ENCODE measurements around the gene TRIM58.

TRIM58 gene

DNA sequence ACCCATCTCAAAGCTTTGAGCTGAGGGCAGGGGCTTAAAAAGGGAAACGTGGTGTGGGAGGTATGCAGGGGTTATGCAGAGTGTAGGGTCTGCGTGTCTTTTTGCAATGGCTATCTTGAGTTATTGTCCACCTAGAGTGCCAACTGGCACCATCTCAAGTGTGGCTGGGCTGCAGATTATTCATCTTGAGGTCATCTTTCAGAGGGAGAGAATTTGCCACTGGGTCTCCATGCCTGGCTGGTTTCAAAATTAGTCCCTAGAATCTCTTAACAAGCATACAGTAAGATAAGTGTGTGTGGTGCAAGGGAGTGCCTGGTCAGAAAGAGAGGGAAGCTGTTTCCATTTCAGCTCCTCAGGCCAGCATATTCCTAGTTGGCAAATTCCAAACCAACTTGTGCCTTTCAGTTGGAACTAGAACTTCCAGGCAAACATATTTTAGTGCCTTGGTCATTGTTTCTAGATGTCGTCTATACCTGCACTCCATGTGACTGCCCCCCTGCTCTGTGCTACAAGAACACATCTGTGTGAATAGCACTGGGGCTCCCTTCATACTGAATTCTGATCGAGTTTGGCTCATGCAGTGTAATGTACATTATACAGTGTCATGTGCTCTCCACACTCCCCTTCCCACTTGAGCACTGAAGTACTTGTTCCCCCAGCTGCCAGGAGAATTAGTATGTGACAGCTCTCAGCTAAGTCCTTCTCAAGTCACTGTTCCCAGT lies 58.1 kb downstream of the TRIM58 start:
- TF ChIP-seq, protein P1, sequence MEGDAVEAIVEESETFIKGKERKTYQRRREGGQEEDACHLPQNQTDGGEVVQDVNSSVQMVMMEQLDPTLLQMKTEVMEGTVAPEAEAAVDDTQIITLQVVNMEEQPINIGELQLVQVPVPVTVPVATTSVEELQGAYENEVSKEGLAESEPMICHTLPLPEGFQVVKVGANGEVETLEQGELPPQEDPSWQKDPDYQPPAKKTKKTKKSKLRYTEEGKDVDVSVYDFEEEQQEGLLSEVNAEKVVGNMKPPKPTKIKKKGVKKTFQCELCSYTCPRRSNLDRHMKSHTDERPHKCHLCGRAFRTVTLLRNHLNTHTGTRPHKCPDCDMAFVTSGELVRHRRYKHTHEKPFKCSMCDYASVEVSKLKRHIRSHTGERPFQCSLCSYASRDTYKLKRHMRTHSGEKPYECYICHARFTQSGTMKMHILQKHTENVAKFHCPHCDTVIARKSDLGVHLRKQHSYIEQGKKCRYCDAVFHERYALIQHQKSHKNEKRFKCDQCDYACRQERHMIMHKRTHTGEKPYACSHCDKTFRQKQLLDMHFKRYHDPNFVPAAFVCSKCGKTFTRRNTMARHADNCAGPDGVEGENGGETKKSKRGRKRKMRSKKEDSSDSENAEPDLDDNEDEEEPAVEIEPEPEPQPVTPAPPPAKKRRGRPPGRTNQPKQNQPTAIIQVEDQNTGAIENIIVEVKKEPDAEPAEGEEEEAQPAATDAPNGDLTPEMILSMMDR (IDR thresholded peaks at IDR 0.05; ENCODE audit: borderline replicate concordance, control extremely low read depth, extremely low read depth, insufficient read depth, missing control alignments), result no peak
- DNase-seq (ENCODE audit: low spot score), result no peak
- in situ Hi-C loops (cut with MboI; ENCODE audit: low sequenced_read_pairs, unreplicated experiment), result no loop called here

DNA sequence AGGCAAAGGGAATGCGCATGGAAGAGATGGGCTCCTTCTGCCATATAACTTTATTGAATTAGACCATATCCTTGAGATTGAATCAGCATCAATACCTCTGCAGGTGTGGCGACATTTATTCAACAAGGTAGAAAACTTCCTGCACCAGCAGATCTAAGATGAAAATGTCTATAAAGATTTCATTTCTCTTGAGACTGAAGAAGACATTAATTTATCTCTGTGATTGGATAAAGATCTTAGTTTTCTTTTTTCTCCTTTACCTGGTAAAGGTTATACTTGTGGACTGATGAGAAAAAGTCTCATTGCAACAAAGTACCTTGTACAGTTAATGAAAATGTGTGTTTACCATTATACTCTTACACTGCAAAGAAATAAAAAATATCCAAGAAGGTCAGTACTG lies 63.0 kb downstream of the TRIM58 start, which contains the start of gene OR2T8:
Gene OR2T8 (plus strand): TSS at position 301 of the 400 bp plus-strand sequence. CDS start 766 bp downstream, outside the sequence.
- DNase-seq (ENCODE audit: low spot score), result no peak
- TF ChIP-seq, protein P1 (IDR thresholded peaks at IDR 0.05; ENCODE audit: borderline replicate concordance, control extremely low read depth, extremely low read depth, insufficient read depth, missing control alignments), result no peak
- in situ Hi-C loops (cut with MboI; ENCODE audit: low sequenced_read_pairs, unreplicated experiment), result no loop called here

DNA sequence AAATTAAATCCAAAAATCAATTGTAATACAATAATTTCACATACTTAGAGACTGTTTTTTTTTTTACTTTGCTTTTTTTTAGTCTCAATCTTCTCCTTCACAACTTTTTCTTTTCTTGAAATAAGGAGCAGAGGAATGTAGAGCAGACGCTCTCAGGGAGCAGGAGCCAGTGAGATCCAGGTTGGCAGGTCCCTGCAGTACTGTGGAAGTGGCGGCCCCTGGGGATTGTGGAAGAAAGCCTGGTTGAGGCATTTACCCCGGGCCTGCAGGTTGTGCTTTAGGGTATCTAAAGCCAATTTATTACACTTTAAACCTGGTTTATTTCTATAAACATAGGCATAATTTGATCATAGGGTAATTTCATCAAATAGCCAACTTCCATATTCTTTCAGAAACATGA lies 67.0 kb downstream of the TRIM58 start:
- no peak for DNase-seq (ENCODE audit: low spot score)
- in situ Hi-C loops (cut with MboI; ENCODE audit: low sequenced_read_pairs, unreplicated experiment), result no loop called here
- TF ChIP-seq, protein P1 (IDR thresholded peaks at IDR 0.05; ENCODE audit: borderline replicate concordance, control extremely low read depth, extremely low read depth, insufficient read depth, missing control alignments), result no peak

DNA sequence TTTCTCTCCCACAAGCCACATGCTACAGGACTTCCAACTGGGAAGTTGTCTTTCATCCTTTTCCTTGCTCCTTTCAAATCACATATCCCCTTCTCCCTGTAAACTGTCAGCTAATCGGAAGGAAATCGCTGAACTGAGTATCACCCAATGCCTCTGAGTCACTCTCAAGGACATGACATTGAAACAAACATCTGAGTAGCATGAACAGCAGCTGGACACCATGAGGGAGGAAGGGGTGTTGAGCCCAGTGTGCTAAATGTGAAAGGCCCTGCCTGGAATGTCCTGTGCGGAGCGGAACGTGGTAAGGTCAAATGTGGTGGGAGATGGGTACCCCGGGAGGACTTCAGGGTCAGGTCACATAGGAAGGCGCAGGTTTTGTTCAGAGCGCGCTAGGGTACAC lies 67.9 kb downstream of the TRIM58 start, which contains the start of gene OR2AJ1:
Gene OR2AJ1 (plus strand): TSS at position 22 of the 400 bp plus-strand sequence. CDS start 8,880 bp downstream, outside the sequence.
- TF ChIP-seq, protein P1 (IDR thresholded peaks at IDR 0.05; ENCODE audit: borderline replicate concordance, control extremely low read depth, extremely low read depth, insufficient read depth, missing control alignments), result no peak
- DNase-seq (ENCODE audit: low spot score), result no peak
- in situ Hi-C loops (cut with MboI; ENCODE audit: low sequenced_read_pairs, unreplicated experiment), result no loop called here
